HG02885 (cell line): ENCODE data around the gene TRPV6.

Experiments
- ATAC-seq: cut with Tn5 transposase; IDR thresholded peaks from one replicate; pipeline ENCODE4 v1.9.1; 2021; ENCODE audit warnings: mild to moderate bottlenecking; ENCODE audit not compliant: unreplicated experiment, poor library complexity

Gene TRPV6

DNA sequence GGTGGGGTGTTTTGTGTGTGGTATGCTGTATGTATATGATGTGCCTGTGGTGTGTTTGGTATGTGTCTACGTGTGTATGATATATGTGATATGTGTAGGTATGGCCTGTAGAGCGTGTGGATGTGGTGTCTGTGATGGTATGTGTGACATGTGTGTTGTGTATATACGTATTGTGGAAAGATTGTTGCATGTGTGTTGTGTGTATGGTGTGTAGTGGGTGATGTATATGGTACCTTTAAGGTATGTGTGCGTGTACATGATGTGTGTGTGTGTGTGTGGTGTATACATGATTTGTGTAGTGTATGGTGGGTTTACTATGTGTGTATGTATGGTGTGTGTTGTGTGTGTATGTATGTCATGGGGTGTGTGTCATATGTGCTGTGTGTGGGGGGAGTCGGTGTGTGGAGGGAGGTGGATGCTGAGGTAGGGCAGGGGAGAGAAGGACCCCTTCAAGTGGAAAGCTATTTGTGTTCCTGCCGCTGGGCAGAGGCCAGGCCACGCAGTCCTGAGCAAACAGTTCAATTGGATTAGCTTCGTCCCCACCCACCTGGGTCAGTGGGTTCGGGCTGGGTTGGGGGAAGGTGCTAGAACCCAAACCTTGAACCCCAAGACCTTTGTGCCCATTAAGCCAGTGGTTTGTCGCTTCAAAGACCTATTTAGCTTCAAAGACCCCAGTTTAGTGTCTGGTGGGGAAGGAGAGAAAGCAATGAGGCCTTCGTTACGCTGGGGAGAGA, 1.9 kb upstream of the TRPV6 start:
- no peak for ATAC-seq

DNA sequence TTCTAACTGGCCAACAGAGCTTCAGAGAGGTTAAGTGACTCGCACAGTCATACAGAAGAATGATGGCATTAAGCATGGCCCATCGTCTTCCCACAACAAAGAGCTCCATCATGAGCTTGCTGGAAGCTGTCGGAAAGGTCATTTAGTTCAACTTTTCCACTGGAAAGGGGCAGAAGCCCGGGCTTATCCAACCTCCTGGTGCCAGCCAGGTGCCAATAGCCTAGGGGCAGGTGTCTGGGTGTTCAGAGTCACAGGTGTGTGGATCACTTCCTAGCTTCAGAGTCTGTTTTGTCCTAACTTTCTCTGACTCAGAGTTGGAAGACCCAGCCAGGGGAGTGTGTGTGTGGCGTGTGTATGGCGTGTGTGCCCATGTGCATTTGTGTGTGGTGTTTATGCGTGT, 1.3 kb upstream of the TRPV6 start:
- ATAC-seq = no peak

GRCh38 chr7:142884286-142884640, 1.3 kb downstream of the TRPV6 start:
- no peak for ATAC-seq

DNA sequence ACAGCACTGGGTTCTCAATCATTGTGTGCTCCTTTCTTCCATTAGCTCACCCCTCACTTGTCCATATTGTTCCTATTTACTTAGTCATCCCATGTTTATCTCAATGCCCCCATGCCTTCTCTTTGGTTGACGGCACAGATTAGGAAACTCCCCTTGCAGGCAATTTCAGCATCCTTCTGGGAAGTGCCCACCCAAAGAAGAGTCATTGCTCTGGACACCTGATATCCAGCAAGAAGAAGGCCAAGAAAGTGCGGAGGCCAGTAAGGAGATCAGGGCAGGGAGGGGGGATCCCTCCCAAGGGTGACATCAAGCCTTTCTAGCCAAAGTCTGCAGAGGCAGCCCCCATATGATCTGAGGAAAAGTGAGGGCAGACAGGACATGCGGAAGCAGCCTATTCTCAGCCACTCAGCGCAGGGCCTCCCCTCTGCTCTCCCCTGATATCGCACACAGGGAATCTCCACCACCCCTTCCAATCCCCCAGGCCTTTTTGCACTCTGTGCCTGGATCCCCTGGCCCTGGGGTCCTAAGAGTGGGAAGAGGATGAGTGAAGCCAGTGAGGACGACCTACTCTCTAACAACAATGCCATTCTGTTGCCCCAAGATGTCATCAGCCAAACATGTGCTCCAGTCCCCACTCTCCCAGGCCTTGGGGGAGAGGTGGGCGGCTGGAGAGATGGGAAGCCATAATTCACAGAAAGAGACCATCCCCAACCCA, 1.8 kb downstream of the TRPV6 start:
- ATAC-seq = no peak

GRCh38 chr7:142883145-142883544, 2.4 kb downstream of the TRPV6 start:
- ATAC-seq = no peak

DNA sequence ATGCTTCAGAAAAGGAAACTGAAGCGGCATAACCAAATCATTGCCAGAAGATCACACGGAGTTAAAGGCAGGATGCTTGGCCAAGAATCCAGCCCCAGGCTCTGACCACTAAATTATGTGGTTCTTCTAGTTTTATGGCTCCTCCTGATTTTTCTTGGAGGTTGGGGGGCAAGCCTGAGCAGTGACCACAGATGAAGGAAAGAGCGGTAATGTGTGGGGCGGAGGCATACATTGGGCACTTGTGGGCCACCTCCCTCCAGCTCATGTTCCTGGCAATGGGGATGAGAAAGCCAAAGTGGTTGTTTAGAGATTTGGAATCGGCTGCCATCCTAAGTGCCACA, 3.2 kb downstream of the TRPV6 start:
- ATAC-seq = no peak

GRCh38 chr7:142881586-142882337, 3.8 kb downstream of the TRPV6 start:
- no peak for ATAC-seq

DNA sequence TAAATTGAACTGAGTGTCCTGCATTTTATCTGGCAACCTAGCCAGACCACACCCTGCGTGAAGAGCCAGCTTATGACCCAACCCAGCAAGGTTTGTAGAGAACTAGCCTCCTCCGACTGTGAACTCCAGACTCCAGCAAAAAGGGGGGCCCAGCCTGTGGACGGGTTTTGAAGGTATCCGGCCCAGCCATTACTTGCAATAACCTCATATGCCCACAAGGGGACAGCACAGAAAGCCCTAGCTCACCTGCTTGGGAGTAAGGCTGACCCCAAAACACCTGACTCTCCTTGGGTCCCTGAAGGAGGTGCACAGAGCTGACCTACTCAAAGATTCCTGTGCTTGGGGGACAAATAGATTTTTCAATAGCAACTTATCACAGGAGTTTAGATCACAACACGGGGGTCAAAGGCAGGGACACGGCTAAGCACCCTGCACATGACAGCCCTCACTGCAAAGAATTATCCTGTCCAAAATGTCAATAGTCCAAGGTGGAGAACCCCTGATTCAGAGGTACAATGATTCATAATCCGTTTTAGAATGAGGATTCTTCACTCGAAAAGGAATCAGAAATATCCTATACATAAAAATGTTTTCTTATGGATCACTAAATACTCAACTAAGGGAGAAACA, 4.6 kb downstream of the TRPV6 start:
- peak; percentile 81 for ATAC-seq

- ATAC-seq = no peak
Observed at GRCh38 chr7:142879060-142879459, 6.5 kb downstream of the TRPV6 start.

GRCh38 chr7:142878315-142878714, 7.2 kb downstream of the TRPV6 start:
- ATAC-seq = no peak

DNA sequence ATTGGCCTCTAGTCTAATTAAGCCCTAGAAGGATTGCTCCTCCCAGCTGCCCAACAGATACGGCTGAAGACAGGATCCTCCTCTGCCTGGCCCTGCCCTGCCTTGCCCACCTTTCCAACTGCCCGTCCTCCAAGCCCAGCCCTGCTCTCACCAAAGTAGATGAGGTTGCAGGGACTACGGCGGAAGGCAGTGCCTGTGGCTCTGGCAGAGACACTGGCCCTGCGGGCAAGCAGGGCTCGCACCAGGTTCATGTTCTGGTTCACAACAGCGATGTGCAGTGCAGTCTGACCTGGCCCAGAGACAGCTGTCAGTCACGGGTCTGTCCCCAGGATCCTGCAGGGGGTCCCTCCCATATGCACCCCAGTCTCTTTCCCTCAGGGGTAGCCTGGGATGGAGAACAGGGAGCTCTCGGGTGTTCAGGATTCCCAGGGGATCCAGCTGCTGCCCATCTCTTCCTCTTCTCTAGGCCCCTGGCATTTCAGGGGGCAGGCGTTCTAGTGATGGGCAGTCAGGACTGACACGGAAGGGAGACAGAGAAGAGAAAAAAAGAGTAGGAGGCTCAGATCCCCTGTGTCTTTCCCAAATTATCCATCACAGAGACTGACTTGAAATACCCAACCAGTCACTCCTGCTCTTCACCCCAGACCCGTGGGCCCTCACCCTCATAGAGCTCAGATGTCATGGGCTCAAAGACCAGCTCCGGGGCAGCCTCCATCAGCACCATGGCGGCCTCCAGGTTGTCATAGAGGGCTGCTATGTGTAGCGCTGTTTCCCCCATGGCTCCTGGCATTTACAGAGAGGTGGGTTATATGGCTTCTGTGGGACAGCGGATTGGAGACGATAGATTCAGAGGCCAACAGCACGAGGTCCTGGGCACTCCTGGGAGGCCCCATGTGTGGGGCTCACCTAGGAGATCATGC, 8.3 kb downstream of the TRPV6 start:
- ATAC-seq = no peak

- ATAC-seq = no peak
Observed at GRCh38 chr7:142876236-142876960, 9.1 kb downstream of the TRPV6 start.

GRCh38 chr7:142875456-142875855, 10.1 kb downstream of the TRPV6 start:
- ATAC-seq = no peak

GRCh38 chr7:142874837-142875236, 10.7 kb downstream of the TRPV6 start:
- no peak for ATAC-seq

GRCh38 chr7:142874409-142874808, 11.1 kb downstream of the TRPV6 start:
- no peak for ATAC-seq

DNA sequence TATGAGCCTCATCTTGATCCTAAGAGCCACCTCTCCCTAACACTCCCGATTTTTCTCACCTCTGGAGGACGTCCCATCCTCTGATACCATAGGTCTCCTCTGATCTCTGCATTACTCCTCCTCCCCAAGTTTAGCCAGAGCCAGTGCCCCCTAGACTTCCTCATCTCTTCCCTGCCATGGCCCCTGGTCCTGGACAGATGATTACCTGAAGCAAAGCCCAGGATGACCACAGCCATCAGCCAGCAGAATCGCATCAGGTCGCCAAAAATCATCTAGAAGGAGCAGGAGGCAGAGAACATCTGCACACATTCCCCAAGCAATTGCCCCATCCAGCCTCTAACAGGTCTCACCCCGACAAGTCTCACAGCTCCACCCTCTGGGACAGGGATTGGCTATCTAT, 11.7 kb downstream of the TRPV6 start:
- ATAC-seq = no peak

- peak; percentile 83 for ATAC-seq
Observed at GRCh38 chr7:142873281-142873784, 12.2 kb downstream of the TRPV6 start.

- ATAC-seq = no peak
Observed at GRCh38 chr7:142872106-142872675, 13.4 kb downstream of the TRPV6 start.
